ENCODE results near the gene SURF6. TPM values are rescaled to one million over a fixed set of nuclear protein-coding genes. Genes with fewer than 3 reads are reported as not detected.

SURF6 gene
- total RNA-seq, 4 donors from 2014 or later: 21.6 to 36.3 (median 31.5) TPM

DNA sequence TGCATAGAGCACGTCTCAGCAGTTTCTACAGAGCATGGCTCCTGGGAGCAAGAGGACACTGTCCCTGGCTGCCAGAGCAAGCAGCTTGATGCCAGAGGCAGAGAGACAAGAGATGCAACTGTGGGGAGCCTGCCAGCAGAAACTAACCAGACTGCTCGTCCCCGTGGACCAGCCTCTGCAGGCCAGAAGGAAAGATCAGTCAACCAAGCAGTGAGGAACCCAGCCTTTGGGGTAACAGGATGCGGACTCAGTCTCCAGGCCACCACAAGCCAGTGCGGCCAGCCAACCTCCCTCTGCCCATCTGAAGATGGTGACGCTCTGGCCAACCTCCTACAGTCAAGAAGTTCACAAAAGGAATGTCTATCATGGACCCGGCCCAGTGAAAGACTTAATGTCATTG is 36.2 kb upstream of the SURF6 start:
- H3K4me3 ChIP-seq: no peak overlapping the region
- WGBS, 2 donors: 66% methylated on average over 7 of the region's 7 CpGs
- H3K27ac ChIP-seq: peak overlapping the region in 1 of 4 donors; percentile 62

DNA sequence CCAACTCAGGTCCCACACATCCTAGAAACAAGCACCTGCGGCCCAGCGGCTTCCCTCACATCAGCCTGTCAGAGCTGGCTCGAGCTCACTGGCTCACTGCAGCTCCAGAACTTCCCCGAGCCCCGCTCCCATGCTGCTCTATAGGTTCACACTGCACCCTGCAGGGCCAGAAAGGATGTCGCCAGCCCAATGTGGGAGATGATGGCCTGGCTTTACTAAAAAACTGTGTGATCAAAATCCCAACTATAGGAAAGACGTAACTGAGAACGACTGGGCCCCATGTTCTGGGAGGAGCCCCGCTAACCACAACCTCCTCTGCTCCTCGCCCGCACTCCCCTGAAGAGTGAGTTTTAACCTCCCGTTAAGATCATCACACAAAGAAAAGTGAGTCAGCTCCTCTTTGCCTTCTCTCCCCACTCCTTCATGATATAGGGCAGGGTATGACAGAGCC is 35.3 kb upstream of the SURF6 start:
- Histone ChIP-seq H3K4me3 (no peak overlapping the region), H3K36me3 (peaks cover 0 to 45% (median 8%) of the 10 kb centered on the region in 3 donors), H3K9me3 (no peaks in the 10 kb centered on the region), H3K27ac (peak overlapping the region in 2 of 4 donors; percentile 2 to 62), H3K4me1 (peaks cover 0 to 84% (median 58%) of the 10 kb centered on the region in 4 donors), H3K27me3 (no peaks in the 10 kb centered on the region)
- DNase-seq (ENCODE audit: low spot score in 2 of 2): no peak
- no peak for TF ChIP-seq EP300 (IDR thresholded peaks at IDR 0.05)
- TF ChIP-seq POLR2A (IDR thresholded peaks at IDR 0.05): no peak
- TF ChIP-seq, protein P1, sequence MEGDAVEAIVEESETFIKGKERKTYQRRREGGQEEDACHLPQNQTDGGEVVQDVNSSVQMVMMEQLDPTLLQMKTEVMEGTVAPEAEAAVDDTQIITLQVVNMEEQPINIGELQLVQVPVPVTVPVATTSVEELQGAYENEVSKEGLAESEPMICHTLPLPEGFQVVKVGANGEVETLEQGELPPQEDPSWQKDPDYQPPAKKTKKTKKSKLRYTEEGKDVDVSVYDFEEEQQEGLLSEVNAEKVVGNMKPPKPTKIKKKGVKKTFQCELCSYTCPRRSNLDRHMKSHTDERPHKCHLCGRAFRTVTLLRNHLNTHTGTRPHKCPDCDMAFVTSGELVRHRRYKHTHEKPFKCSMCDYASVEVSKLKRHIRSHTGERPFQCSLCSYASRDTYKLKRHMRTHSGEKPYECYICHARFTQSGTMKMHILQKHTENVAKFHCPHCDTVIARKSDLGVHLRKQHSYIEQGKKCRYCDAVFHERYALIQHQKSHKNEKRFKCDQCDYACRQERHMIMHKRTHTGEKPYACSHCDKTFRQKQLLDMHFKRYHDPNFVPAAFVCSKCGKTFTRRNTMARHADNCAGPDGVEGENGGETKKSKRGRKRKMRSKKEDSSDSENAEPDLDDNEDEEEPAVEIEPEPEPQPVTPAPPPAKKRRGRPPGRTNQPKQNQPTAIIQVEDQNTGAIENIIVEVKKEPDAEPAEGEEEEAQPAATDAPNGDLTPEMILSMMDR (IDR thresholded peaks at IDR 0.05): no peak
- 61 to 67% methylated on average over 12 of the region's 12 CpGs for WGBS, 2 donors

More for the DNA sequence above, 36.2 kb upstream of the SURF6 start:
- TF ChIP-seq EP300 (IDR thresholded peaks at IDR 0.05): no peak
- Histone ChIP-seq H3K27me3 (no peaks in the 10 kb centered on the region), H3K4me1 (peaks cover 0 to 87% (median 61%) of the 10 kb centered on the region in 4 donors), H3K36me3 (peaks cover 0 to 36% (median 3%) of the 10 kb centered on the region in 3 donors), H3K9me3 (no peaks in the 10 kb centered on the region)
- no peak for DNase-seq (ENCODE audit: low spot score in 2 of 2)

DNA sequence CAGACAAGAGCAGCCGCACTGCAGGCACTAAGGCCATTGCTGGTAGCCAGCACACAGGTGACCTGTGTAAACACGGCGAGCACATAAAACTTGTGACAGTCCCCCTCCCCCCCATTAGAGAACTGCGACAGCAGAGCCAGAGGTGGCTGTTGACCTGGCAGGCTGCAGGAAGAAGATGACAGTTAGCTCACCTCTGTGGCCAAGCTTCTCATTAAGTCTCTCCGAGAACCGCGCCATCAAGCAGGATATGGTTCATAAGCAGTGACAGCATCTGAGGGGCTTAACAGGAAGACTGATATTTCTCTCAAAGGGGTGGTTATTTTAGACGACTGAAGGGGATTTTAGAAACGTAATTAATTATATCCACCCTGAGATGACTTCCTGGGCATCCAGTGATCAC is 34.7 kb upstream of the SURF6 start:
- H3K27me3 ChIP-seq: no peaks in the 10 kb centered on the region
- peak overlapping the region in 2 of 4 donors; percentile 2 to 62 for H3K27ac ChIP-seq
- no peaks in the 10 kb centered on the region for H3K9me3 ChIP-seq
- DNase-seq (ENCODE audit: low spot score in 2 of 2): no peak
- peaks cover 0 to 51% (median 8%) of the 10 kb centered on the region in 3 donors for H3K36me3 ChIP-seq
- WGBS, 2 donors: 65 to 68% methylated on average over 9 of the region's 9 CpGs
- peaks cover 0 to 84% (median 58%) of the 10 kb centered on the region in 4 donors for H3K4me1 ChIP-seq
- TF ChIP-seq, protein P1 (IDR thresholded peaks at IDR 0.05): no peak
- no peak for TF ChIP-seq POLR2A (IDR thresholded peaks at IDR 0.05)
- no peak for TF ChIP-seq EP300 (IDR thresholded peaks at IDR 0.05)
- no peak overlapping the region for H3K4me3 ChIP-seq

DNA sequence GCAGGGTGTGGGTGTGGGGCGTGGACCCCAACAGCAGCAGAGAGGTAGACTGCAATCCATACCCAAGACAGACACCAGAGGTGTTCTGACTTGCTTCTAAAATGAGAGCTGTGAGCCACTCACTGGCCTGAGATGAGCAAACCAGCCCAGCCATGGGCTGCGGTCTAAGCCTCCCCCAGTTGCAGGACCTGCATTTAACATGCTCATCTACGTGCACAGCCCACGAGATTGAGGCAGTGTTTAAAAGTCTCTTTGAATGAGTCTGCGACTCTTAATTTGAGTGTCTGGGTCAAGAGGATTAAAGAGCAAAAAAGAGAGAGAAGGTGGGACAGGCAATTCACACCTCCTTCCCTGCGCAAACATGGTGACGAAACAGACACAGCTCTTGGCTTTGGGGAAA is 33.9 kb upstream of the SURF6 start:
- H3K4me3 ChIP-seq: no peak overlapping the region
- peak overlapping the region in 1 of 4 donors; percentile 62 for H3K27ac ChIP-seq
- 79 to 82% methylated on average over 7 of the region's 7 CpGs for WGBS, 2 donors
- DNase-seq (ENCODE audit: low spot score in 2 of 2): no peak
- no peaks in the 10 kb centered on the region for H3K9me3 ChIP-seq
- H3K4me1 ChIP-seq: peaks cover 0 to 82% (median 58%) of the 10 kb centered on the region in 4 donors
- H3K36me3 ChIP-seq: peaks cover 0 to 59% (median 8%) of the 10 kb centered on the region in 3 donors
- TF ChIP-seq EP300 (IDR thresholded peaks at IDR 0.05) (no peak), POLR2A (IDR thresholded peaks at IDR 0.05) (no peak)
- TF ChIP-seq, protein P1 (IDR thresholded peaks at IDR 0.05): no peak
- no peaks in the 10 kb centered on the region for H3K27me3 ChIP-seq

DNA sequence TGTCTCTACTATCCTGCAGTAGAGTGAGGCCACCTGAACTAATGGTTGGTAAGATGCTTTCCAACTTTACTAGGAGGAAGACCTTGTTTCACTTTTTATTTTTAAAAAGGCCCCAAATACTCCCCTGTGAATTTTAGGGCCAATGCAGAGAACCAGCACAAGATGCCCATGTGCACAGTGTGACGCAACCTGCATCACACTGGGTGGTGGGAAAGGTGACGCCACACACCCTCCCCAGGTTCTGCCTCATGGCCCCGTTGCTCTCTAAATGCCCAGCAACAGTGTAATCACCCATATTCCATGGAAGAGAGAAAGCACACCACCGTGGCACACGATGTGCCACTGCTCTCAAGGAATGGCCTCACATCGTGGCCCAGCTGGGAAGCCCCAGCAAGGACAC is 33.4 kb upstream of the SURF6 start:
- no peaks in the 10 kb centered on the region for H3K27me3 ChIP-seq
- H3K27ac ChIP-seq: peak overlapping the region in 1 of 4 donors; percentile 62
- H3K36me3 ChIP-seq: peaks cover 0 to 64% (median 8%) of the 10 kb centered on the region in 3 donors
- H3K4me1 ChIP-seq: peaks cover 0 to 77% (median 54%) of the 10 kb centered on the region in 4 donors
- TF ChIP-seq POLR2A (IDR thresholded peaks at IDR 0.05) (no peak), EP300 (IDR thresholded peaks at IDR 0.05) (no peak)
- TF ChIP-seq, protein P1 (IDR thresholded peaks at IDR 0.05): no peak
- H3K4me3 ChIP-seq: no peak overlapping the region
- no peaks in the 10 kb centered on the region for H3K9me3 ChIP-seq
- WGBS, 2 donors: 82 to 86% methylated on average over 6 of the region's 6 CpGs
- no peak for DNase-seq (ENCODE audit: low spot score in 2 of 2)
